ENCODE results near the gene CPOX. TPM values are rescaled to one million over a fixed set of nuclear protein-coding genes. Genes with fewer than 3 reads are reported as not detected.
A peak's percentile ranks its signal among the peaks of the same experiment; 100 is the strongest.

CPOX gene
- total RNA-seq, 1 experiment from 2014 or later = 24.7 TPM

DNA sequence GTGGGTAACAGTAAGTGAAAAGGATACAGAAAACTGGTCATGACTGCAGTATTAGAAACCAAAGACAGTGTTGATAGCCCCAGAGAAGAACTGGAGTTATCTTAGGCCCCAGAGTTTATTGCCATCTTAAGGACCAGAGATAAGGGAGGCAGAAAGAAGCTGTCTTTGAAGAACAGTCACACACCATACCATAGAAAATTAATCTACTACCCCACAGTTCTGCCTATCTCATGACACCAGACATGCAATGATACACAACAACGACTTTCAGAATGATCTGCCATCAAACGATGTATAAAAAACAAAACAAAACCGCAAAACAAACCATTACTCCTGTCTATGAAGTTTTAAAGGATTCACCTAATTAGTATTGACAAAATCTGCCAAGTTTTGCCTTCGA, 9.6 kb downstream of the CPOX start:
- Mint-ChIP-seq H3K36me3 (ENCODE audit: insufficient read depth in 1 of 3, low read depth in 3 of 3) (peaks cover 24 to 75% (median 68%) of the 10 kb centered on the region in 3 experiments; a peak in 6 of 7 replicates), H3K27me3 (ENCODE audit: low read depth) (no peaks in the 10 kb centered on the region), H3K4me1 (peaks cover 4 to 5% of the 10 kb centered on the region in 2 experiments; a peak in 3 of 4 replicates), H3K27ac (0 out of 7 replicates have a peak overlapping the region, but pooled peaks of 1 of the 3 experiments have one; percentile 15), H3K9me3 (no peaks in the 10 kb centered on the region), H3K4me3 (no peak overlapping the region)
- H4K5ac ChIP-seq (ENCODE audit: insufficient read length, low read depth, low read length) = no peak overlapping the region
- no peak overlapping the region for H3K9ac ChIP-seq (ENCODE audit: extremely low read depth, insufficient read length, low read length)
- H4K20me1 ChIP-seq (ENCODE audit: control insufficient read depth, insufficient read depth, insufficient read length) = no peaks in the 10 kb centered on the region
- no peak overlapping the region for H2BK20ac ChIP-seq (ENCODE audit: low read depth, low read length, poor library complexity, severe bottlenecking)
- H3K27me3 ChIP-seq (ENCODE audit: insufficient read depth, low read length) = no peaks in the 10 kb centered on the region
- H3K56ac ChIP-seq (ENCODE audit: insufficient read length, low read depth, low read length) = no peak overlapping the region
- H3K27ac ChIP-seq (ENCODE audit: insufficient read length, low read depth, low read length) = no peak overlapping the region
- no peak overlapping the region for H4K91ac ChIP-seq (ENCODE audit: insufficient read length, low read depth, low read length)
- no peak overlapping the region for H3K18ac ChIP-seq (ENCODE audit: insufficient read length, low read depth, low read length)
- WGBS (ENCODE audit: extremely low coverage, insufficient read length, low lambda C conversion rate) = no CpG with 5 or more reads among the region's 4 CpGs
- no peak overlapping the region for H2BK12ac ChIP-seq (ENCODE audit: insufficient read length, low read depth, low read length)
- no peak overlapping the region for H3K4me2 ChIP-seq (ENCODE audit: insufficient read depth, insufficient read length, low read length)
- no peak overlapping the region for H4K8ac ChIP-seq (replicated peaks; ENCODE audit: insufficient read length, low read depth, low read length)
- no peak overlapping the region for H2BK120ac ChIP-seq (ENCODE audit: low read depth, low read length, poor library complexity, severe bottlenecking)
- H2BK5ac ChIP-seq (ENCODE audit: insufficient read length, low read length) = no peak overlapping the region
- H3K79me1 ChIP-seq (ENCODE audit: insufficient read depth, low read depth, low read length, poor library complexity, severe bottlenecking) = peaks cover 2% of the 10 kb centered on the region
- H3K23me2 ChIP-seq (ENCODE audit: insufficient read length, low read depth, low read length, poor library complexity, severe bottlenecking) = no peaks in the 10 kb centered on the region
- no peaks in the 10 kb centered on the region for H3K9me3 ChIP-seq (ENCODE audit: control insufficient read depth, low read depth, low read length)
- no peak overlapping the region for H2AFZ ChIP-seq (ENCODE audit: low read length)
- TF ChIP-seq, protein P1, sequence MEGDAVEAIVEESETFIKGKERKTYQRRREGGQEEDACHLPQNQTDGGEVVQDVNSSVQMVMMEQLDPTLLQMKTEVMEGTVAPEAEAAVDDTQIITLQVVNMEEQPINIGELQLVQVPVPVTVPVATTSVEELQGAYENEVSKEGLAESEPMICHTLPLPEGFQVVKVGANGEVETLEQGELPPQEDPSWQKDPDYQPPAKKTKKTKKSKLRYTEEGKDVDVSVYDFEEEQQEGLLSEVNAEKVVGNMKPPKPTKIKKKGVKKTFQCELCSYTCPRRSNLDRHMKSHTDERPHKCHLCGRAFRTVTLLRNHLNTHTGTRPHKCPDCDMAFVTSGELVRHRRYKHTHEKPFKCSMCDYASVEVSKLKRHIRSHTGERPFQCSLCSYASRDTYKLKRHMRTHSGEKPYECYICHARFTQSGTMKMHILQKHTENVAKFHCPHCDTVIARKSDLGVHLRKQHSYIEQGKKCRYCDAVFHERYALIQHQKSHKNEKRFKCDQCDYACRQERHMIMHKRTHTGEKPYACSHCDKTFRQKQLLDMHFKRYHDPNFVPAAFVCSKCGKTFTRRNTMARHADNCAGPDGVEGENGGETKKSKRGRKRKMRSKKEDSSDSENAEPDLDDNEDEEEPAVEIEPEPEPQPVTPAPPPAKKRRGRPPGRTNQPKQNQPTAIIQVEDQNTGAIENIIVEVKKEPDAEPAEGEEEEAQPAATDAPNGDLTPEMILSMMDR (conservative IDR thresholded peaks at IDR 0.05) = no peak
- H3K79me2 ChIP-seq (ENCODE audit: insufficient read depth, low read length) = no peaks in the 10 kb centered on the region
- H3K14ac ChIP-seq (ENCODE audit: insufficient read depth, low read length) = no peak overlapping the region
- H3T11ph ChIP-seq (ENCODE audit: low read length) = no peak overlapping the region
- H2AK5ac ChIP-seq (ENCODE audit: insufficient read length, low read length) = no peak overlapping the region
- H3K4me1 ChIP-seq (ENCODE audit: insufficient read depth, low read length) = no peaks in the 10 kb centered on the region
- no peak for DNase-seq
- H3K4ac ChIP-seq (ENCODE audit: low read depth, low read length) = no peak overlapping the region
- no peak overlapping the region for H2BK15ac ChIP-seq (ENCODE audit: low read depth, low read length)
- no peak overlapping the region for H3K23ac ChIP-seq (ENCODE audit: insufficient read length, low read depth, low read length)

Measured in H9 (cell line).